ENCODE data around the gene ZBTB4. TPM values are rescaled to one million over a fixed set of nuclear protein-coding genes. Genes with fewer than 3 reads are reported as not detected.
A peak's percentile ranks its signal among the peaks of the same experiment; 100 is the strongest.

The ZBTB4 gene
- total RNA-seq, 4 donors from 2014 or later = 15.1 to 27.3 (median 24.5) TPM

DNA sequence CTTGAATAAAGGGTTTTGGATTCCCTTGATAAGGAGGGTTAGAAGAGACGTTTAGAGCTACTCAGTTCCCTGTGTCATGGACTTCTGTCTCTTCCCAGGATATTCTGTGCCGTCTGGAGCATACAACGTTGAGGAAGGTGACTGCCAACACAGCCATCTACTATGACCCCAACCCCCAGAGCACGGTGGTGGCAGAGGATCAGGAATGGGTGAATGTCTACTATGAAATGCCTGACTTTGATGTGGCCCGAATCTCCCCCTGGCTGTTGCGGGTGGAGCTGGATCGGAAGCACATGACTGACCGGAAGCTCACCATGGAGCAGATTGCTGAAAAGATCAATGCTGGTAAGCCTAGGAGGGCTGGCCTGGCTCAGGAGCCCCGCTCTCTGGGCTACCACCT, 29.4 kb upstream of the ZBTB4 start:
- Histone ChIP-seq H3K36me3 (peaks cover 0 to 100% (median under 1%) of the 10 kb centered on the region in 3 donors), H3K27me3 (no peaks in the 10 kb centered on the region), H3K4me1 (no peaks in the 10 kb centered on the region), H3K27ac (no peak overlapping the region), H3K4me3 (no peak overlapping the region), H3K9me3 (no peaks in the 10 kb centered on the region)
- TF ChIP-seq POLR2A (IDR thresholded peaks at IDR 0.05) = no peak
- TF ChIP-seq, protein P1, sequence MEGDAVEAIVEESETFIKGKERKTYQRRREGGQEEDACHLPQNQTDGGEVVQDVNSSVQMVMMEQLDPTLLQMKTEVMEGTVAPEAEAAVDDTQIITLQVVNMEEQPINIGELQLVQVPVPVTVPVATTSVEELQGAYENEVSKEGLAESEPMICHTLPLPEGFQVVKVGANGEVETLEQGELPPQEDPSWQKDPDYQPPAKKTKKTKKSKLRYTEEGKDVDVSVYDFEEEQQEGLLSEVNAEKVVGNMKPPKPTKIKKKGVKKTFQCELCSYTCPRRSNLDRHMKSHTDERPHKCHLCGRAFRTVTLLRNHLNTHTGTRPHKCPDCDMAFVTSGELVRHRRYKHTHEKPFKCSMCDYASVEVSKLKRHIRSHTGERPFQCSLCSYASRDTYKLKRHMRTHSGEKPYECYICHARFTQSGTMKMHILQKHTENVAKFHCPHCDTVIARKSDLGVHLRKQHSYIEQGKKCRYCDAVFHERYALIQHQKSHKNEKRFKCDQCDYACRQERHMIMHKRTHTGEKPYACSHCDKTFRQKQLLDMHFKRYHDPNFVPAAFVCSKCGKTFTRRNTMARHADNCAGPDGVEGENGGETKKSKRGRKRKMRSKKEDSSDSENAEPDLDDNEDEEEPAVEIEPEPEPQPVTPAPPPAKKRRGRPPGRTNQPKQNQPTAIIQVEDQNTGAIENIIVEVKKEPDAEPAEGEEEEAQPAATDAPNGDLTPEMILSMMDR (IDR thresholded peaks at IDR 0.05) = no peak
- DNase-seq = peak in 1 of 3 donors; percentile 30

DNA sequence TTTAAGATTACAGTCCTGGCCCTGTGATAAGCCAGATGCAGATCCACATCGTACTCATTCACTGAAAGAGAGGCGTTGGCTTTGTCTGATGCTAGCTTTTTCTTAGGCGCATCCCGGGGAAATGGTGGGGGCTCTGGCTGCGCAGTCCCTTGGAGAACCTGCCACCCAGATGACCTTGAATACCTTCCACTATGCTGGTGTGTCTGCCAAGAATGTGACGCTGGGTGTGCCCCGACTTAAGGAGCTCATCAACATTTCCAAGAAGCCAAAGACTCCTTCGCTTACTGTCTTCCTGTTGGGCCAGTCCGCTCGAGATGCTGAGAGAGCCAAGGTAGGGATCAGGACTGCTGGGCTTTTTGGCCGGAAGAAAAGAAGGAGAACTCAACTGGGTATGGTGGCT, 28.7 kb upstream of the ZBTB4 start:
- Histone ChIP-seq H3K27ac (no peak overlapping the region), H3K4me3 (no peak overlapping the region), H3K36me3 (peaks cover 0 to 100% (median 3%) of the 10 kb centered on the region in 3 donors), H3K9me3 (no peaks in the 10 kb centered on the region), H3K27me3 (no peaks in the 10 kb centered on the region), H3K4me1 (no peaks in the 10 kb centered on the region)
- peak in 1 of 3 donors; percentile 27 for DNase-seq
- TF ChIP-seq, protein P1 (IDR thresholded peaks at IDR 0.05) = no peak
- no peak for TF ChIP-seq POLR2A (IDR thresholded peaks at IDR 0.05)

DNA sequence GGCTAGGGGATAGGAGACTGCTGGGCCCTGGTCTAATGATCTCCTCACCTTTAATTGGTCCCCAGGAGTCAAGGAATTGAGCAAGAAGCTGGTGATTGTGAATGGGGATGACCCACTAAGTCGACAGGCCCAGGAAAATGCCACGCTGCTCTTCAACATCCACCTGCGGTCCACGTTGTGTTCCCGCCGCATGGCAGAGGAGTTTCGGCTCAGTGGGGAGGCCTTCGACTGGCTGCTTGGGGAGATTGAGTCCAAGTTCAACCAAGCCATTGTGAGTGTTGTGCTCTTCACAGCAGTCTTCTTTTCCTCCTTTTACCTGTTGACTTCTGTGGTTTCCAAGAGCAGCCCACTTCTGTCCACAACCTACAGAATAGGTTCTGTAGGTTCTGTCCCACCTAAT, 24.1 kb upstream of the ZBTB4 start:
- H3K27me3 ChIP-seq = no peaks in the 10 kb centered on the region
- DNase-seq = no peak
- no peak overlapping the region for H3K4me3 ChIP-seq
- peaks cover 3 to 100% (median 3%) of the 10 kb centered on the region in 3 donors for H3K36me3 ChIP-seq
- H3K27ac ChIP-seq = no peak overlapping the region
- no peak for TF ChIP-seq POLR2A (IDR thresholded peaks at IDR 0.05)
- TF ChIP-seq, protein P1 (IDR thresholded peaks at IDR 0.05) = no peak
- H3K9me3 ChIP-seq = no peaks in the 10 kb centered on the region
- no peaks in the 10 kb centered on the region for H3K4me1 ChIP-seq

DNA sequence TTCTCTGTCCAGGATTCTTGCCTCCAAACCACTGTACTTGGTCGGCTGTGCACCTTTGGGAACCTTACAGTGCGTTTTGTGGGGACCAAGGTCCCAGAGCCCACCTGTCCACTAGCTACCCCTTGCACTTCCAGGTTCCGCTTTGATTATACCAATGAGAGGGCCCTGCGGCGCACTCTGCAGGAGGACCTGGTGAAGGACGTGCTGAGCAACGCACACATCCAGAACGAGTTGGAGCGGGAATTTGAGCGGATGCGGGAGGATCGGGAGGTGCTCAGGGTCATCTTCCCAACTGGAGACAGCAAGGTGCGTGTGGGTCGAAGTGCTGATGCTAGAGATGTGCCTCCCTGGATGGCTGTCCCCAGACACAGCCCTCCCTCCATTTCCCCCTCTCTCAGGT, 23.6 kb upstream of the ZBTB4 start:
- TF ChIP-seq POLR2A (IDR thresholded peaks at IDR 0.05) = no peak
- TF ChIP-seq, protein P1 (IDR thresholded peaks at IDR 0.05) = peak in 3 of 6 experiments; percentile 31 to 37 (median 33)
- H3K4me3 ChIP-seq = no peak overlapping the region
- H3K27me3 ChIP-seq = no peaks in the 10 kb centered on the region
- no peaks in the 10 kb centered on the region for H3K9me3 ChIP-seq
- H3K4me1 ChIP-seq = no peaks in the 10 kb centered on the region
- no peak for DNase-seq
- peaks cover 3 to 100% (median 3%) of the 10 kb centered on the region in 3 donors for H3K36me3 ChIP-seq
- no peak overlapping the region for H3K27ac ChIP-seq

DNA sequence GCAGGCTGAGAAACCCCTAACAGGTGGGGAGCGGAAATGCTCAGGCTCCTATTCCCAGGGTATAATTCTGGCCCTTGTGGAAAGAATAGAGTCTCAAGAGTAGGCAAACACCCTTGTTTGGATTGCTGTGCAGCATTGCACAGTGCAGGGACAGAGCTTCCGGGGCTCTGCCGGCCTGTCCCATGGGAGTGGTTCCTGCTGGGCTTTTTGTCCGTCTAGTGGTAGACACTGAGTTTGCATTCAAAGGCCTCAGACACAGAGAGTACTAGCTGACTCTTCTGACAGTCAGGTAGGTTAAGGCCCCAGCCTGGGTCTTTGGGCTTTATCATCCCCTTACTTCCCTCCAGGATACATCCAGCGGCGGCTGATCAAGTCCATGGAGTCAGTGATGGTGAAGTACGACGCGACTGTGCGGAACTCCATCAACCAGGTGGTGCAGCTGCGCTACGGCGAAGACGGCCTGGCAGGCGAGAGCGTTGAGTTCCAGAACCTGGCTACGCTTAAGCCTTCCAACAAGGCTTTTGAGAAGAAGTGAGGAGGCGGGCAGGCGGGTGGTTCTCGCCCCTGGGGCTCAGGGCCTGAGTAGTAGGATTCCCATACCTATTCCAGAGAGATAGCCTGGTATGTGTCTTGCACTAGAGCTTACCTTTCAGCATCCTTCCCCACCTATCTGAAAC, 22.9 kb upstream of the ZBTB4 start:
- Histone ChIP-seq H3K4me3 (no peak overlapping the region), H3K27ac (no peak overlapping the region), H3K36me3 (peaks cover 3 to 100% (median 3%) of the 10 kb centered on the region in 3 donors), H3K9me3 (no peaks in the 10 kb centered on the region), H3K27me3 (no peaks in the 10 kb centered on the region), H3K4me1 (no peaks in the 10 kb centered on the region)
- DNase-seq = no peak
- TF ChIP-seq POLR2A (IDR thresholded peaks at IDR 0.05) = no peak
- TF ChIP-seq, protein P1 (IDR thresholded peaks at IDR 0.05) = no peak
